GM23338 (cell line): Measurements from ENCODE around the gene SNRPB2. TPM values are rescaled to one million over a fixed set of nuclear protein-coding genes. Genes with fewer than 3 reads are reported as not detected.

ENCODE experiments used
- ATAC-seq: fragments of 200-7000 bp; cut with Tn5 transposase; 3 replicates; pipeline ENCODE4 v1.9.1; 2020
- DNase-seq: peaks from one replicate; pipeline ENCODE4 v3.0.0-alpha.2; 2015; ENCODE audit warnings: low spot score
- H2AFZ ChIP-seq: fragments of 200-600 bp; sonication (generic); 2 replicates; pipeline ENCODE4 v1.8.0; 2016; ENCODE audit warnings: antibody characterized with exemption, mild to moderate bottlenecking, moderate library complexity
- H3F3A ChIP-seq: fragments of 200-600 bp; sonication (generic); replicated peaks from 2 replicates; pipeline ENCODE4 v1.8.0; 2017; ENCODE audit warnings: antibody characterized with exemption, mixed run types, low read depth
- H3K27ac ChIP-seq: fragments of 200-600 bp; sonication (generic); 2 replicates; pipeline ENCODE4 v1.6.1; 2016; ENCODE audit warnings: low read depth
- H3K27me3 ChIP-seq: fragments of 200-600 bp; sonication (generic); 2 replicates; pipeline ENCODE4 v1.8.0; 2016; ENCODE audit warnings: mild to moderate bottlenecking, mixed run types, moderate library complexity; ENCODE audit not compliant: insufficient read depth
- H3K36me3 ChIP-seq: fragments of 200-600 bp; sonication (generic); 2 replicates; pipeline ENCODE4 v1.8.0; 2016; ENCODE audit warnings: mild to moderate bottlenecking; ENCODE audit not compliant: insufficient read depth
- H3K4me1 ChIP-seq: fragments of 200-600 bp; sonication (generic); 2 replicates; pipeline ENCODE4 v1.8.0; 2016; ENCODE audit warnings: mild to moderate bottlenecking, moderate library complexity; ENCODE audit not compliant: insufficient read depth
- H3K4me2 ChIP-seq: fragments of 200-600 bp; sonication (generic); 2 replicates; pipeline ENCODE4 v1.7.1; 2017; ENCODE audit warnings: mixed run types
- H3K4me3 ChIP-seq: fragments of 200-600 bp; sonication (generic); 2 replicates; pipeline ENCODE4 v1.6.1; 2016; ENCODE audit warnings: mixed run types
- H3K79me2 ChIP-seq: fragments of 200-600 bp; sonication (generic); replicated peaks from 2 replicates; pipeline ENCODE4 v1.8.0; 2017; ENCODE audit warnings: mild to moderate bottlenecking; ENCODE audit not compliant: insufficient read depth
- H3K9me2 ChIP-seq: fragments of 200-600 bp; sonication (generic); 2 replicates; pipeline ENCODE4 v1.8.0; 2017; ENCODE audit not compliant: insufficient read depth
- H4K20me1 ChIP-seq: fragments of 200-600 bp; sonication (generic); replicated peaks from 2 replicates; pipeline ENCODE4 v1.8.0; 2017; ENCODE audit warnings: mild to moderate bottlenecking; ENCODE audit not compliant: insufficient read depth
- H3K27ac Mint-ChIP-seq: 2 replicates; pipeline ENCODE4 v1.8.0; 2020; ENCODE audit warnings: inconsistent platforms, mild to moderate bottlenecking, moderate library complexity, mixed read lengths
- H3K27me3 Mint-ChIP-seq: 3 replicates; pipeline ENCODE4 v1.8.0; 2022; ENCODE audit warnings: low read depth, mild to moderate bottlenecking, moderate library complexity, mixed read lengths, inconsistent platforms; ENCODE audit not compliant: insufficient read depth, poor library complexity
- H3K36me3 Mint-ChIP-seq: 3 replicates; pipeline ENCODE4 v1.8.0; 2021; ENCODE audit warnings: low read depth, mild to moderate bottlenecking, inconsistent platforms, moderate library complexity, mixed read lengths
- H3K4me1 Mint-ChIP-seq: 3 replicates; pipeline ENCODE4 v1.8.0; 2020; ENCODE audit warnings: mild to moderate bottlenecking, inconsistent platforms, mixed read lengths
- H3K4me3 Mint-ChIP-seq: 3 replicates; pipeline ENCODE4 v1.8.0; 2021; ENCODE audit warnings: moderate library complexity, mild to moderate bottlenecking, inconsistent platforms, mixed read lengths
- H3K9me3 Mint-ChIP-seq: 3 replicates; pipeline ENCODE4 v1.8.0; 2020; ENCODE audit warnings: moderate library complexity, mild to moderate bottlenecking, inconsistent platforms, mixed read lengths
- CREB1 ChIP-seq: fragments of 250-450 bp; sonication (Bioruptor Pico); IDR thresholded peaks from 2 replicates; pipeline ENCODE4 v1.5.0; 2020; ENCODE audit warnings: low read depth, mild to moderate bottlenecking, moderate library complexity
- CTCF ChIP-seq, 2 experiments: fragments of 200-600 bp in 1 of 2; sonication (generic) in 1 of 2; conservative IDR thresholded peaks; 2 replicates each; pipeline versions ENCODE4 v1.5.1 to v1.6.1; 2016 to 2017; ENCODE audit warnings: antibody characterized with exemption in 2 of 2, low read depth in 2 of 2, mild to moderate bottlenecking in 2 of 2, moderate library complexity in 1 of 2
- ETS1 ChIP-seq: IDR thresholded peaks from 2 replicates; pipeline ENCODE4 v1.6.1; 2016; ENCODE audit warnings: antibody characterized with exemption
- EZH2 ChIP-seq: fragments of 200-600 bp; sonication (generic); IDR thresholded peaks from one replicate; pipeline ENCODE4 v1.8.0; 2017; ENCODE audit warnings: antibody characterized with exemption, mild to moderate bottlenecking, low read depth; ENCODE audit not compliant: unreplicated experiment
- EZH2phosphoT487 ChIP-seq: fragments of 200-600 bp; sonication (generic); IDR thresholded peaks from one replicate; pipeline ENCODE4 v1.8.1; 2018; ENCODE audit warnings: antibody characterized with exemption; ENCODE audit not compliant: unreplicated experiment
- JUNB ChIP-seq: IDR thresholded peaks from one replicate; pipeline ENCODE4 v1.6.1; 2016; ENCODE audit warnings: antibody characterized with exemption; ENCODE audit not compliant: unreplicated experiment
- POLR2AphosphoS5 ChIP-seq: IDR thresholded peaks from 2 replicates; pipeline ENCODE4 v1.6.1; 2016; ENCODE audit warnings: antibody characterized with exemption, low read depth
- REST ChIP-seq: IDR thresholded peaks from one replicate; pipeline ENCODE4 v1.6.1; 2018; ENCODE audit warnings: antibody characterized with exemption; ENCODE audit not compliant: unreplicated experiment
- STAT1 ChIP-seq: IDR thresholded peaks from one replicate; pipeline ENCODE4 v1.6.1; 2016; ENCODE audit warnings: antibody characterized with exemption; ENCODE audit not compliant: unreplicated experiment
- ZNF331 ChIP-seq: fragments of 250-450 bp; sonication (Bioruptor Pico); IDR thresholded peaks from 2 replicates; pipeline ENCODE4 v1.5.0; 2020; ENCODE audit warnings: low read depth, mild to moderate bottlenecking, moderate library complexity
- polyA plus RNA-seq: library from polyadenylated mRNA; unstranded; fragments of >200 nt; fragmentation: Nextera tagmentation; extraction: Ambion mirVana; gene quantifications from 2 replicates; pipeline ENCODE4 v1.2.1, GENCODE V29; 2016
- total RNA-seq: library from RNA; depleted of rRNA; stranded (reverse); fragments of >200 nt; shearing (Covaris generic); gene quantifications from 2 replicates; pipeline ENCODE4 v1.2.3, GENCODE V29; 2014

The SNRPB2 gene
- total and polyA plus RNA-seq, 2 experiments from 2014 or later: 94.9 to 377 TPM

DNA sequence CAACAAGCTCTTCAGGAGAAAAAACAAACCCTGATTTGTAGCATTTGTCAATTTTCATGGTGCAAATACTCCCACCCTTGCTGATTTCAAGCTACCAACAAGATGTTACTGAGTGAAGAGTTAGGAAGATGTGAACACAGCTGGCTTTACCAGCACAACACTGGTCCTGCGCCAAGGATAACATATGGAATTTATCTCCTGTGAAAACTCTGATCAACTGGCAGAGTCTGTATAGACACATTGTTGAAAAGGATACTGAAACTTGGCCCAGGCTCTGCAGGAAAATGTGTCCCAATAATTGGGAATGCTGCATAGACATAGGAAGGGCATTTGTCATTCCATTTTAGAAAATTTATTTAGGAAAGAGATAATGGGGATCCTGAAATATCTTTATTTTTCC, 47.3 kb downstream of the SNRPB2 start:
- H4K20me1 ChIP-seq: no peaks in the 10 kb centered on the region
- no peak overlapping the region for H3K27ac ChIP-seq
- DNase-seq: no peak
- no peaks in the 10 kb centered on the region for H3K27me3 ChIP-seq
- no peak overlapping the region for H3K27ac Mint-ChIP-seq
- no peak for ATAC-seq
- TF ChIP-seq CREB1: no peak
- no peak overlapping the region for H3K4me3 ChIP-seq
- no peaks in the 10 kb centered on the region for H3K79me2 ChIP-seq
- no peaks in the 10 kb centered on the region for H3K4me1 ChIP-seq
- H3K4me1 Mint-ChIP-seq: peaks cover 3% of the 10 kb centered on the region; the same call in 1 of the 3 replicates
- H3K9me2 ChIP-seq: peaks cover 3% of the 10 kb centered on the region; the same call in 1 of the 2 replicates
- H3K36me3 ChIP-seq: no peaks in the 10 kb centered on the region
- H3K36me3 Mint-ChIP-seq: peaks cover 11% of the 10 kb centered on the region; the same call in 1 of the 3 replicates
- no peak overlapping the region for H3K4me3 Mint-ChIP-seq
- H3K9me3 Mint-ChIP-seq: peaks cover 32% of the 10 kb centered on the region
- no peaks in the 10 kb centered on the region for H3F3A ChIP-seq
- no peaks in the 10 kb centered on the region for H3K27me3 Mint-ChIP-seq
- H2AFZ ChIP-seq: no peak overlapping the region
- H3K4me2 ChIP-seq: no peak overlapping the region

- H3K4me3 Mint-ChIP-seq: no peak overlapping the region
- H3K27me3 ChIP-seq: no peaks in the 10 kb centered on the region
- H3K27ac ChIP-seq: no peak overlapping the region
- H3K4me2 ChIP-seq: no peak overlapping the region
- H3K79me2 ChIP-seq: no peaks in the 10 kb centered on the region
- peaks cover 33% of the 10 kb centered on the region for H3K9me3 Mint-ChIP-seq
- H3F3A ChIP-seq: no peaks in the 10 kb centered on the region
- peaks cover 3% of the 10 kb centered on the region; the same call in 1 of the 3 replicates for H3K4me1 Mint-ChIP-seq
- H3K36me3 Mint-ChIP-seq: peaks cover 11% of the 10 kb centered on the region; the same call in 1 of the 3 replicates
- H3K4me1 ChIP-seq: no peaks in the 10 kb centered on the region
- no peak for ATAC-seq
- H3K27me3 Mint-ChIP-seq: no peaks in the 10 kb centered on the region
- H4K20me1 ChIP-seq: no peaks in the 10 kb centered on the region
- no peak overlapping the region for H3K4me3 ChIP-seq
- no peaks in the 10 kb centered on the region for H3K9me2 ChIP-seq
- no peak overlapping the region for H2AFZ ChIP-seq
- no peak for DNase-seq
- H3K36me3 ChIP-seq: no peaks in the 10 kb centered on the region
- H3K27ac Mint-ChIP-seq: no peak overlapping the region
- TF ChIP-seq ETS1 (no peak), JUNB (no peak), ZNF331 (no peak), STAT1 (no peak), CTCF (conservative IDR thresholded peaks at IDR 0.05; ENCODE audit: low read depth in 2 of 2) (no peak), EZH2 (no peak), POLR2AphosphoS5 (no peak), CREB1 (no peak), EZH2phosphoT487 (no peak), REST (no peak)
Observed at GRCh38 chr20:16778159-16778558, 48.3 kb downstream of the SNRPB2 start.
